GM12878 (cell line): Measurements from ENCODE around the gene ANP32B. TPM values are rescaled to one million over a fixed set of nuclear protein-coding genes. Genes with fewer than 3 reads are reported as not detected.

ENCODE experiments used
- ATAC-seq: fragments of 200-7000 bp; cut with Tn5 transposase; 3 replicates; pipeline ENCODE4 v1.9.1; 2020; ENCODE audit warnings: mild to moderate bottlenecking, moderate library complexity
- BruUV-seq: library from RNA; stranded (reverse); fragments of 400-500 nt; replicated peaks from 2 replicates; lab custom pipeline; 2021; lab: Mats Ljungman, UMichigan
- CTCF ChIA-PET: fragments of 300-600 bp; sonication (Branson Sonifier 250); formaldehyde crosslinking; extraction: SDS; loops from one replicate; lab custom pipeline; 2021; ENCODE audit warnings: inconsistent platforms; lab: Yijun Ruan, JAX
- POLR2A ChIA-PET: fragments of 350-600 bp; formaldehyde crosslinking; extraction: SDS; loops from one replicate; lab custom pipeline; 2021; ENCODE audit warnings: inconsistent platforms; lab: Charles Lee
- RAD21 ChIA-PET: fragments of 300-600 bp; sonication (Branson Sonifier 250); formaldehyde crosslinking; loops from one replicate; lab custom pipeline; 2023; ENCODE audit warnings: antibody characterized with exemption; ENCODE audit not compliant: unreplicated experiment; lab: Charles Lee
- SMC1A ChIA-PET: fragments of 300-600 bp; sonication (Branson Sonifier 250); formaldehyde crosslinking; loops from one replicate; lab custom pipeline; 2023; ENCODE audit not compliant: unreplicated experiment, uncharacterized antibody; lab: Charles Lee
- DNase-seq: peaks from one replicate; pipeline ENCODE4 v3.0.0-alpha.2; 2011; ENCODE audit warnings: low read depth, low spot score
- FAIRE-seq: peaks from 3 replicates; lab custom pipeline; 2011; peaks lifted over from hg19 to GRCh38; lab: Jason Lieb, UNC
- H2AFZ ChIP-seq: 2 replicates; pipeline ENCODE4 v1.6.0; 2011; ENCODE audit warnings: low read depth, low read length, control low read depth; ENCODE audit not compliant: control insufficient read depth
- H3K27ac ChIP-seq: 2 replicates; pipeline ENCODE4 v1.5.1; 2011; ENCODE audit warnings: control low read depth; ENCODE audit not compliant: control insufficient read depth, insufficient read depth
- H3K27me3 ChIP-seq, 2 experiments: replicated peaks in 1 of 2; 2 replicates each; pipeline versions ENCODE4 v1.6.0 to v1.6.1; 2011; ENCODE audit warnings: low read length in 1 of 2; ENCODE audit not compliant: control insufficient read depth in 2 of 2, insufficient read depth in 2 of 2
- H3K36me3 ChIP-seq, 2 experiments: 2 replicates each; pipeline ENCODE4 v1.5.1; 2011; ENCODE audit warnings: low read length in 1 of 2; ENCODE audit not compliant: control insufficient read depth in 2 of 2, insufficient read depth in 2 of 2
- H3K4me1 ChIP-seq: 2 replicates; pipeline ENCODE4 v1.6.1; 2011; ENCODE audit warnings: mild to moderate bottlenecking, low read length, moderate library complexity, mixed read lengths; ENCODE audit not compliant: control insufficient read depth, insufficient read depth
- H3K4me2 ChIP-seq: 2 replicates; pipeline ENCODE4 v1.6.0; 2011; ENCODE audit warnings: control low read depth; ENCODE audit not compliant: control insufficient read depth, insufficient read depth
- H3K4me3 ChIP-seq: fragments of 200-600 bp; sonication (generic); 2 replicates; pipeline ENCODE4 v1.5.1; 2016
- H3K79me2 ChIP-seq: 2 replicates; pipeline ENCODE4 v1.6.0; 2011; ENCODE audit warnings: low read length; ENCODE audit not compliant: control insufficient read depth, insufficient read depth
- H3K9ac ChIP-seq: 2 replicates; pipeline ENCODE4 v1.8.0; 2011; ENCODE audit warnings: low read length, control low read depth, mixed read lengths; ENCODE audit not compliant: control insufficient read depth, insufficient read depth
- H3K9me3 ChIP-seq: replicated peaks from 3 replicates; pipeline ENCODE4 v1.5.1; 2011; ENCODE audit warnings: mild to moderate bottlenecking, low read length; ENCODE audit not compliant: control insufficient read depth, insufficient read depth
- H4K20me1 ChIP-seq: 2 replicates; pipeline ENCODE4 v1.6.0; 2011; ENCODE audit not compliant: control insufficient read depth, insufficient read depth
- EP300 ChIP-seq, 2 experiments: fragments of 150-350 bp in 1 of 2; IDR thresholded peaks; 2 replicates each; pipeline ENCODE4 v1.6.1; 2011 to 2012; ENCODE audit warnings: low read depth in 2 of 2, low read length in 2 of 2, borderline replicate concordance in 1 of 2, improper control_type of control experiment in 1 of 2, inconsistent platforms in 1 of 2; ENCODE audit not compliant: control insufficient read depth in 1 of 2
- ETV6 ChIP-seq, 2 experiments: fragments of 450-650 bp in 1 of 2; IDR thresholded peaks in 1 of 2; conservative IDR thresholded peaks in 1 of 2; 2 replicates each; pipeline ENCODE4 v1.6.1; 2014; ENCODE audit warnings: antibody characterized with exemption in 1 of 2, borderline replicate concordance in 1 of 2, low read depth in 1 of 2, mild to moderate bottlenecking in 1 of 2, moderate library complexity in 1 of 2
- EZH2 ChIP-seq: IDR thresholded peaks from 2 replicates; pipeline ENCODE4 v1.6.1; 2012; ENCODE audit warnings: low read depth, mild to moderate bottlenecking, control low read depth, inconsistent platforms, low read length, borderline replicate concordance; ENCODE audit not compliant: control insufficient read depth
- HCFC1 ChIP-seq: fragments of 150-350 bp; IDR thresholded peaks from 2 replicates; pipeline ENCODE4 v1.6.1; 2014; ENCODE audit warnings: low read length
- IRF4 ChIP-seq: IDR thresholded peaks from 2 replicates; pipeline ENCODE4 v1.6.1; 2011; ENCODE audit warnings: low read depth, low read length
- LARP7 ChIP-seq: fragments of 450-650 bp; IDR thresholded peaks from 2 replicates; pipeline ENCODE4 v1.6.1; 2017; ENCODE audit warnings: mild to moderate bottlenecking
- NFYB ChIP-seq: IDR thresholded peaks from 2 replicates; pipeline ENCODE4 v1.6.1; 2011; ENCODE audit warnings: low read depth, mild to moderate bottlenecking, low read length, improper control_type of control experiment, moderate library complexity; ENCODE audit not compliant: insufficient read depth
- SREBF1 ChIP-seq: IDR thresholded peaks from 2 replicates; pipeline ENCODE4 v1.6.1; 2012; ENCODE audit warnings: mild to moderate bottlenecking, low read length
- SRF ChIP-seq, 2 experiments: IDR thresholded peaks; 2 replicates each; pipeline ENCODE4 v1.6.1; 2011; ENCODE audit warnings: low read depth in 2 of 2, low read length in 2 of 2, mild to moderate bottlenecking in 1 of 2, moderate library complexity in 1 of 2
- STAT3 ChIP-seq: IDR thresholded peaks from 2 replicates; pipeline ENCODE4 v1.6.1; 2011; ENCODE audit warnings: low read depth, low read length, improper control_type of control experiment
- ZNF622 ChIP-seq: fragments of 450-650 bp; IDR thresholded peaks from 2 replicates; pipeline ENCODE4 v1.6.1; 2017; ENCODE audit warnings: mild to moderate bottlenecking, inconsistent platforms
- WGBS: methylation state at CpG from one replicate; pipeline ENCODE4 v1.1.6; 2016; ENCODE audit warnings: low lambda C conversion rate; ENCODE audit not compliant: insufficient replicate concordance, insufficient coverage; ENCODE audit errors: missing lambda C conversion rate; 5-methylcytosine and 5-hydroxymethylcytosine counted together
- in situ Hi-C: fragments of 300-500 bp; cut with MboI; formaldehyde crosslinking; loops from 9 replicates; pipeline ENCODE4 v1.14.3; 2018; ENCODE audit warnings: mixed read lengths
- intact Hi-C: fragments of 100-400 bp; cut with micrococcal nuclease; formaldehyde crosslinking; loops from one replicate; pipeline ENCODE4 v1.14.2; 2022; ENCODE audit not compliant: unreplicated experiment
- polyA plus RNA-seq, 11 experiments: library from polyadenylated mRNA; depleted of rRNA in 4 of 11; unstranded in 6 of 11; stranded (reverse) in 5 of 11; fragments of >200 nt; fragmentation: Nextera tagmentation in 4 of 11; fragmentation: Illumina TruSeq in 1 of 11; extraction: Ambion mirVana in 4 of 11; extraction: Trizol in 1 of 11; gene quantifications; 1 replicate in 1 of 11; 2 replicates in 10 of 11; pipeline versions ENCODE4 v1.2.1 to v1.2.3, GENCODE V29; 2011 to 2016; ENCODE audit warnings: inconsistent platforms in 2 of 11, missing spikeins in 2 of 11, low read depth in 1 of 11
- total RNA-seq, 4 experiments: library from RNA; depleted of rRNA in 3 of 4; stranded (reverse); fragments of >200 nt in 3 of 4; fragmentation: Illumina TruSeq in 1 of 4; extraction: Trizol in 1 of 4; gene quantifications; 2 replicates each; pipeline versions ENCODE4 v1.2.1 to v1.2.3, GENCODE V29; 2013 to 2021
- TF ChIP-seq, protein P1 (sequence below): fragments of 450-650 bp; IDR thresholded peaks from 2 replicates; pipeline ENCODE4 v1.6.1; 2017; ENCODE audit warnings: mild to moderate bottlenecking
- TF ChIP-seq, protein P2 (sequence below): fragments of 450-650 bp; IDR thresholded peaks from 2 replicates; pipeline ENCODE4 v1.6.1; 2017; ENCODE audit warnings: mild to moderate bottlenecking, moderate library complexity
- TF ChIP-seq, protein P3 (sequence below): fragments of 450-650 bp; conservative IDR thresholded peaks from 2 replicates; pipeline ENCODE4 v1.6.1; 2017; ENCODE audit warnings: mild to moderate bottlenecking, moderate library complexity
- TF ChIP-seq, protein P4 (sequence below): IDR thresholded peaks from 2 replicates; pipeline ENCODE4 v1.6.1; 2011; ENCODE audit warnings: low read depth, low read length, improper control_type of control experiment, borderline replicate concordance

The ANP32B gene
- total and polyA plus RNA-seq, 10 of the 15 experiments (the other 5 are each of a cell fraction or from before 2014, with no cell fraction given): 24.5 to 419 (median 171) TPM

DNA sequence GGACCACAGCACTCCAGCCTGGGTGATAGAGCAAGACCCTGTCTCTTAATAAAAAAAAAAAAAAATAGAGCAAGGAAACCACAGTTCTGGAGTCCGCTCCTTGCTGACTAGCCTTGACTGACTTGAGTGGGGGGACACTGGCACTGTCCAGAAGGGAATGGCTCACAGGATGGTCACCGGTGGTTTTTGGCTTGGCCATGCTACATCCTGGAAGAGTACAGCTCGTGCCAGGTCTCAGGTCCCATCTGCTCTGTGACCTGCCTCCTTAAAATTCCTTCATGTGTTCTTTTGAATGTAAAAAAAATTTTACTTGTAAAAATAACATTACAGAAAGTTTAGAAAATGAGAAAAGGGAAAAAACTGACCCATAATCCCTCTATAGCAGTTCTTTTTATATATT is 79.0 kb downstream of the ANP32B start:
- H2AFZ ChIP-seq: no peak overlapping the region
- H3K27ac ChIP-seq: no peak overlapping the region
- WGBS: 82% methylated on average over 3 of the region's 3 CpGs
- in situ Hi-C loops (loop anchor here (25.0 kb wide), 1 partner anchor 725 kb away; the partner anchor contains the start of gene ANKS6), intact Hi-C loops (no loop called here)
- no peak overlapping the region for H3K4me3 ChIP-seq
- no peak overlapping the region for H3K4me2 ChIP-seq
- ATAC-seq: no peak
- peaks cover 7 to 9% of the 10 kb centered on the region in 2 experiments; a peak in 3 of 4 replicates for H3K36me3 ChIP-seq
- H3K27me3 ChIP-seq: no peaks in the 10 kb centered on the region
- H3K4me1 ChIP-seq: 0 out of 2 replicates have a peak, but pooled peaks cover 2% of the 10 kb centered on the region
- ChIA-PET RAD21 (no interaction called here), POLR2A (interaction anchor here (0.6 kb wide), 2 partner anchors 18 to 46 kb away, joined by 3 read pairs; no protein-coding TSS in a partner anchor), CTCF (interaction anchor here (1.9 kb wide), 1 partner anchor 28 kb away, joined by 5 read pairs; no protein-coding TSS in a partner anchor), SMC1A (interaction anchor here (1.3 kb wide), 1 partner anchor 75 kb away, joined by 3 read pairs; no protein-coding TSS in a partner anchor)
- no peak for FAIRE-seq
- no peak for DNase-seq
- peaks cover 30% of the 10 kb centered on the region for H3K79me2 ChIP-seq
- no peaks in the 10 kb centered on the region for H3K9me3 ChIP-seq
- H3K9ac ChIP-seq: no peak overlapping the region
- no peaks in the 10 kb centered on the region for H4K20me1 ChIP-seq
- no TSS peak for BruUV-seq
- TF ChIP-seq, protein P1, sequence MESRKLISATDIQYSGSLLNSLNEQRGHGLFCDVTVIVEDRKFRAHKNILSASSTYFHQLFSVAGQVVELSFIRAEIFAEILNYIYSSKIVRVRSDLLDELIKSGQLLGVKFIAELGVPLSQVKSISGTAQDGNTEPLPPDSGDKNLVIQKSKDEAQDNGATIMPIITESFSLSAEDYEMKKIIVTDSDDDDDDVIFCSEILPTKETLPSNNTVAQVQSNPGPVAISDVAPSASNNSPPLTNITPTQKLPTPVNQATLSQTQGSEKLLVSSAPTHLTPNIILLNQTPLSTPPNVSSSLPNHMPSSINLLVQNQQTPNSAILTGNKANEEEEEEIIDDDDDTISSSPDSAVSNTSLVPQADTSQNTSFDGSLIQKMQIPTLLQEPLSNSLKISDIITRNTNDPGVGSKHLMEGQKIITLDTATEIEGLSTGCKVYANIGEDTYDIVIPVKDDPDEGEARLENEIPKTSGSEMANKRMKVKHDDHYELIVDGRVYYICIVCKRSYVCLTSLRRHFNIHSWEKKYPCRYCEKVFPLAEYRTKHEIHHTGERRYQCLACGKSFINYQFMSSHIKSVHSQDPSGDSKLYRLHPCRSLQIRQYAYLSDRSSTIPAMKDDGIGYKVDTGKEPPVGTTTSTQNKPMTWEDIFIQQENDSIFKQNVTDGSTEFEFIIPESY: no peak
- TF ChIP-seq, protein P2, sequence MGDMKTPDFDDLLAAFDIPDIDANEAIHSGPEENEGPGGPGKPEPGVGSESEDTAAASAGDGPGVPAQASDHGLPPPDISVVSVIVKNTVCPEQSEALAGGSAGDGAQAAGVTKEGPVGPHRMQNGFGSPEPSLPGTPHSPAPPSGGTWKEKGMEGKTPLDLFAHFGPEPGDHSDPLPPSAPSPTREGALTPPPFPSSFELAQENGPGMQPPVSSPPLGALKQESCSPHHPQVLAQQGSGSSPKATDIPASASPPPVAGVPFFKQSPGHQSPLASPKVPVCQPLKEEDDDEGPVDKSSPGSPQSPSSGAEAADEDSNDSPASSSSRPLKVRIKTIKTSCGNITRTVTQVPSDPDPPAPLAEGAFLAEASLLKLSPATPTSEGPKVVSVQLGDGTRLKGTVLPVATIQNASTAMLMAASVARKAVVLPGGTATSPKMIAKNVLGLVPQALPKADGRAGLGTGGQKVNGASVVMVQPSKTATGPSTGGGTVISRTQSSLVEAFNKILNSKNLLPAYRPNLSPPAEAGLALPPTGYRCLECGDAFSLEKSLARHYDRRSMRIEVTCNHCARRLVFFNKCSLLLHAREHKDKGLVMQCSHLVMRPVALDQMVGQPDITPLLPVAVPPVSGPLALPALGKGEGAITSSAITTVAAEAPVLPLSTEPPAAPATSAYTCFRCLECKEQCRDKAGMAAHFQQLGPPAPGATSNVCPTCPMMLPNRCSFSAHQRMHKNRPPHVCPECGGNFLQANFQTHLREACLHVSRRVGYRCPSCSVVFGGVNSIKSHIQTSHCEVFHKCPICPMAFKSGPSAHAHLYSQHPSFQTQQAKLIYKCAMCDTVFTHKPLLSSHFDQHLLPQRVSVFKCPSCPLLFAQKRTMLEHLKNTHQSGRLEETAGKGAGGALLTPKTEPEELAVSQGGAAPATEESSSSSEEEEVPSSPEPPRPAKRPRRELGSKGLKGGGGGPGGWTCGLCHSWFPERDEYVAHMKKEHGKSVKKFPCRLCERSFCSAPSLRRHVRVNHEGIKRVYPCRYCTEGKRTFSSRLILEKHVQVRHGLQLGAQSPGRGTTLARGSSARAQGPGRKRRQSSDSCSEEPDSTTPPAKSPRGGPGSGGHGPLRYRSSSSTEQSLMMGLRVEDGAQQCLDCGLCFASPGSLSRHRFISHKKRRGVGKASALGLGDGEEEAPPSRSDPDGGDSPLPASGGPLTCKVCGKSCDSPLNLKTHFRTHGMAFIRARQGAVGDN: no peak
- TF ChIP-seq IRF4 (no peak), ZNF622 (no peak), LARP7 (no peak), SREBF1 (no peak), STAT3 (no peak), NFYB (no peak), EP300 (IDR thresholded peaks at IDR 0.05; ENCODE audit: borderline replicate concordance in 1 of 2, control insufficient read depth in 1 of 2, low read depth in 2 of 2, low read length in 2 of 2) (no peak), EZH2 (no peak), HCFC1 (no peak), ETV6 (conservative IDR thresholded peaks at IDR 0.05 in 1 of 2, IDR thresholded peaks at IDR 0.05 in 1 of 2; ENCODE audit: borderline replicate concordance in 1 of 2, low read depth in 1 of 2) (no peak), SRF (IDR thresholded peaks at IDR 0.05; ENCODE audit: low read depth in 2 of 2, low read length in 2 of 2) (no peak)
- TF ChIP-seq, protein P3, sequence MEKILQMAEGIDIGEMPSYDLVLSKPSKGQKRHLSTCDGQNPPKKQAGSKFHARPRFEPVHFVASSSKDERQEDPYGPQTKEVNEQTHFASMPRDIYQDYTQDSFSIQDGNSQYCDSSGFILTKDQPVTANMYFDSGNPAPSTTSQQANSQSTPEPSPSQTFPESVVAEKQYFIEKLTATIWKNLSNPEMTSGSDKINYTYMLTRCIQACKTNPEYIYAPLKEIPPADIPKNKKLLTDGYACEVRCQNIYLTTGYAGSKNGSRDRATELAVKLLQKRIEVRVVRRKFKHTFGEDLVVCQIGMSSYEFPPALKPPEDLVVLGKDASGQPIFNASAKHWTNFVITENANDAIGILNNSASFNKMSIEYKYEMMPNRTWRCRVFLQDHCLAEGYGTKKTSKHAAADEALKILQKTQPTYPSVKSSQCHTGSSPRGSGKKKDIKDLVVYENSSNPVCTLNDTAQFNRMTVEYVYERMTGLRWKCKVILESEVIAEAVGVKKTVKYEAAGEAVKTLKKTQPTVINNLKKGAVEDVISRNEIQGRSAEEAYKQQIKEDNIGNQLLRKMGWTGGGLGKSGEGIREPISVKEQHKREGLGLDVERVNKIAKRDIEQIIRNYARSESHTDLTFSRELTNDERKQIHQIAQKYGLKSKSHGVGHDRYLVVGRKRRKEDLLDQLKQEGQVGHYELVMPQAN: no peak
- TF ChIP-seq, protein P4, sequence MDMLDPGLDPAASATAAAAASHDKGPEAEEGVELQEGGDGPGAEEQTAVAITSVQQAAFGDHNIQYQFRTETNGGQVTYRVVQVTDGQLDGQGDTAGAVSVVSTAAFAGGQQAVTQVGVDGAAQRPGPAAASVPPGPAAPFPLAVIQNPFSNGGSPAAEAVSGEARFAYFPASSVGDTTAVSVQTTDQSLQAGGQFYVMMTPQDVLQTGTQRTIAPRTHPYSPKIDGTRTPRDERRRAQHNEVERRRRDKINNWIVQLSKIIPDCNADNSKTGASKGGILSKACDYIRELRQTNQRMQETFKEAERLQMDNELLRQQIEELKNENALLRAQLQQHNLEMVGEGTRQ: no peak
